CD4-positive, alpha-beta T cell treated with Interferon alpha-2 for 1 hour (primary cell): ENCODE results near the gene CSN2.
"Not testable (repeated sequence)": the region's sequence is repeated elsewhere in the genome, so short reads cannot be mapped to it uniquely, and the experiment has no call there.

Experiments used
- DNase-seq, 2 donors: peaks; one replicate each; pipeline ENCODE4 v3.0.0-alpha.2; 2020 to 2022

CSN2 gene, protein sequence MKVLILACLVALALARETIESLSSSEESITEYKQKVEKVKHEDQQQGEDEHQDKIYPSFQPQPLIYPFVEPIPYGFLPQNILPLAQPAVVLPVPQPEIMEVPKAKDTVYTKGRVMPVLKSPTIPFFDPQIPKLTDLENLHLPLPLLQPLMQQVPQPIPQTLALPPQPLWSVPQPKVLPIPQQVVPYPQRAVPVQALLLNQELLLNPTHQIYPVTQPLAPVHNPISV

DNA sequence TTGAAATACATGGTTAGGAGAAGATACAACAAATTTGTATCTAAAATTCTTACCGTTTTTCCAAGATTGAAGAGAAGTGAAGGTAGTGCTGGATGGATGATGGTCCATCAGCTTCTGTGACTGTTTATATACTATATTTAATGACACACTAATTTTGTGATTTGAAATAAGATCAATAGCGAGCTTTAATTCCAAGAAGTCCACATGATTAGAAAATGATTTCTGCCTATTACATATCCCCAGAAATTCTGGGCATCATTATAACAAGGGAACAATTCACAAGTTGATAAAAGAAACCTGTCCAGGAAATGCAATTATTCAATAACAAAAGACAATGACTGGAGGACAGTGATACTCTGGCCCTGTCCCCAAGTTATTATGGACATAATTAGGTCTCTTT is at the start of gene CSN2:
TSS of gene CSN2 (minus strand) at position 101 of the 400 bp plus-strand sequence. CDS start 4,733 bp downstream, outside the sequence.
- no peak for DNase-seq

DNA sequence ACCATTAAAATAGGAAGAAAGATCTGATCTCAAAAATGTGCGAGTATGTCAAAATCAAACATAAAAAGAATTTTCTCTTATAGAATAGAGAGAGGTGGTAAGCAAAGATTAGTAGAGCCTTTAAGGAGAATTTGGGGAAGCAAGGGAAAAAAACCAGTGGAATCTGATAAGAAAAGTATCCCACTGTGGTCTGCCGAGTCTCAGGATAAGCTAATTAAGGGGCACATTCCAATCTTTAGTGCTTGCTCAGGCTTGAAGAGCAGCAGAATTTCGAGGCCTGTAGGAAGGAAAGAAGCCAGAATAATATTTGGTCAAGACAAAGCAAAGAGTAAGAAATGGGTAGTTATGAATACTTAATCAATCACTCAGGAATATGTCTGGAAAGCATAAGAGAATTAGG is 43.2 kb upstream of the CSN2 start:
- no peak for DNase-seq

DNA sequence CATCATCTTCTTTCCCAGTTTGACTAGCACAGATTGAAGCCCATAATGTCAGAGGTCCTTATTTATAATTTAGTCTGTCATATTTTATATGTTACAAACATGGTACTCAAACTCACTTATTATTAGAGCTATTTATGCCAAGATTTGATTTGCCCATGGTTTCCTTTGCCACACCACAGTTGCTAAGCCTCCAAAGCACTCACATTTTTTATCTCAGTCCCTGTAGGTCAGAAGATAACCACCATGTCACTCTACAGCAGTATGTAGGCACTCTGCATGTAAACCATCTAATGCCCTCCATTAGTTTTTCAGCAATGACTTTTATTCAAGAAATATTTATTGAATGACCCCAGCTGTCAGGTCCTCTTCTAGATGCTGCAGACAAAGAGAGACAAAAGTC is 37.0 kb upstream of the CSN2 start:
- DNase-seq, result no peak

DNA sequence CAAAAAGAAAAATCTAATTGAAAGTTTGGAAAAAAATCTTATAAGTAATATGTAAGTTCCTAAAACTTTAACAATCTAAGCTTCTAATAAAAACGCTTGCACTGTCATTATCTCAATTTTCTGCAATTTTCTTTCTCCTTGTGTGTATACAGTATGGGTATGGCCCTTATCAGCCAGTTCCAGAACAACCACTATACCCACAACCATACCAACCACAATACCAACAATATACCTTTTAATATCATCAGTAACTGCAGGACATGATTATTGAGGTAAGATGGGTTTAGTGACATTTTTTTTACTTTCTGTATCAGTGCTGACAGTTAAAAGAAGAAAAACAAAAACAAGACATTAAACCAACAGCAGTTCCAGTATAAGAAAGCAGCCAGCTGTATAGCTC is 35.2 kb upstream of the CSN2 start:
- no peak for DNase-seq

DNA sequence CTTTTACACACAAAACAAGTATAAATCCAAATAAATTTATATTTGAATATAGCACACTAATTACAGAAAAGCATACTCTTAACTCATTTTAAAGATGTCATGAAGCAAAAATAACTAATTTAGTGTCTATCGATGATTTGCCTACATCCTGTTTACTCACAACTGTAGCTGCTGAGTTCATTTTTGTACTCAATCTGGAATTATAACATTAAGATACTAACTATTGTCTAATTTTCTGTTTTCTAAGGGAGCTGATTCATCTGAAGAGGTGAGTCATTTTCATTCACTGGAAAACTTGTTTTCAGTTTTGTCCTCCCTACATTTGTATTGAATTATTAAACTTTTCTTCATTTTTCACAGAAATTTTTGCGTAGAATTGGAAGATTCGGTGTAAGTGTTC is 33.9 kb upstream of the CSN2 start:
- no peak for DNase-seq

DNA sequence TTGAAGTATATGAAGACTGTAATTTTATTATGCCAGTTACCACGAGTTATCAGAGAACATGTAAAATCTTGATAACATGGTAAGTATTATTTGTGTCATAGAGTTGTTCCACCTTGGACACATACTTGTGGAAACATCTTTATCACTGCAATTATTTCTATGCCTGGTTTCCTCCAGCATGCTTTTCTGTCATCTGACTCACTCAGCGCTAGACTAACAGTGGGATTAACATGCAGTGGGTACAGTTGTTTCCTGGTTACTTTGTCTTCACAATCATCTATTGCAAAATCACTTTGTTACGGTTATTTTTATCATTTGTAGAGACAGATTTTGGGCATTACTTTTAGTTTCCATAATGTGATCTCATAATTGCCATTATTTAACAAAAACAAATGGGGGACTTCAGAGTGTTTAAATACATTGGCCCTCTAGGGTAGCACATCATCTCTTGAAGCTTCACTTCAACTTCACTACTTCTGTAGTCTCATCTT is 30.0 kb upstream of the CSN2 start, which contains the start of gene STATH:
TSS of gene STATH (plus strand) at position 441 of the 491 bp plus-strand sequence. CDS start 2,472 bp downstream, outside the sequence.
- DNase-seq, result no peak

DNA sequence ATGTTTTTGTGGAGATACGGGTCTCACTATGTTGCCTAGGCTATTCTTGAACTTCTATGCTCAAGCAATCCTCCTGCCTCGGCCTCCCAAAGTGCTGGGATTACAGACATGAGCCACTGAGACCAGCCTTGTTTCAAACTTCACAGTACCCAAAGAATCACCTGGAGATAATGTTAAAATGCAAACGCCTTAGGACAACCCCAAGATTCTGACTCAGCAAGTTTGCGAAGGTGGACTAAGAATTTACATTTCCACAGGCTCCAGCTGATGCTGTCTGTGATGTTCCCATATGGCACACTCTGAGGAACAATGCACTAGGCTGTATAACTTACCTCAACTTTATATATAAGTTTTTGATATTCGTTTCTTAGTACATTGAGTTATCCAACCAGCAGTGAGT is 29.3 kb upstream of the CSN2 start:
- no peak for DNase-seq

DNA sequence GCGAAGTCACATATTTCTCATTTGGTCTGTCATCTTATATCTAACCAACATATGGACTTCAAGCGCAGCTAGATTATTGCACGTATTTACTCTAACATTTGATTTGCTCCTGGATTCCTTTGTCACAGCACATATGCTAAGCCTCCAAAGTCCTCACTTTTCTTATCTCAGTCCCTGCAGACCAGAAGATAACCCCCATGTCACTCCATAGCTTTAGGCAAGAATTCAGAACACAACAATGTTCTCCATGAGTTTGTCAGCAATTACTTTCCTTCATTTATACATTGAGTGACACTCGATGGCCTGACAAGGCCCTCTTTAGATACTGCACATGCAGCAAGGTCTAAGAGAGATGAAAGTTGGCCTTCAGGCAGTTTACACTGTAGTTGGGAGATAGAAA is 25.5 kb upstream of the CSN2 start:
- no peak for DNase-seq

DNA sequence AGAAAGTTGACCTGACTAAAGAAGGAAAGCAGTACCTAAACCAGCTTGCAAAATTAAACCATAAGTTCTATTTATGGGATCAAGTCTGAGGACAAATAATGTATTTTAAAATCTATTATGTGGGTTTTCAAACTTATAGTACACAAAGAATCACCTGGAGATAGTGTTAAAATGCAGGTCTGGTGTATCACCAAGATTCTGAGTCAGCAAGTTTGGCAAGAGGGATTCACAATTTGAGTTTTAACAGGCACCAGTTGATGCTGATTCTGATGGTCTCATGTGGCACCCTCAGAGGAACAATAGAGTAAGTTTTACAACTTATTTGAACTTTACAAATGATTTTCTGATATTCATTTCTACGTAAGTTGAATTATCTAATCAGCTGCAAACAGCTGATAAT is 21.1 kb upstream of the CSN2 start:
- DNase-seq, result no peak

DNA sequence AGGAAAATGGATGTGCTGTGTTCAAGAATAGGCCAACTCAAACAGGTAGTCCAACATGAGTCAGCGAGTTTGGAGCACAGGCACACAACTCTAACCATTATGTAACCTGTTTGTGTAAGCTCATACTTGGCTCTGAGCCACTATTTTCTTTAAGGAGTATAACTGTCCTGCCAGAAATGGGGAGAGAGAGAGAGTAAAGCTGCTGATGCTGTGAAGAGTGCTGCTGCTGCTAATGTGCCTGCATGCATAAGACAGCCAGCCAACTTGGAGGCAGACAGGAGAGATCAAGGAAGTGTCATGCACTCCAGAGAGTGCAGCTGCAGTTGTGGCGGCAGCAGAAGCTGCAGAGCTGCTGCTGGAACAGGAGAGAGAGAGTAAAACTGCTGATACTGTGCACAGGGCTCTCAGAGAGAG is 18.5 kb upstream of the CSN2 start:
- DNase-seq, result no peak

DNA sequence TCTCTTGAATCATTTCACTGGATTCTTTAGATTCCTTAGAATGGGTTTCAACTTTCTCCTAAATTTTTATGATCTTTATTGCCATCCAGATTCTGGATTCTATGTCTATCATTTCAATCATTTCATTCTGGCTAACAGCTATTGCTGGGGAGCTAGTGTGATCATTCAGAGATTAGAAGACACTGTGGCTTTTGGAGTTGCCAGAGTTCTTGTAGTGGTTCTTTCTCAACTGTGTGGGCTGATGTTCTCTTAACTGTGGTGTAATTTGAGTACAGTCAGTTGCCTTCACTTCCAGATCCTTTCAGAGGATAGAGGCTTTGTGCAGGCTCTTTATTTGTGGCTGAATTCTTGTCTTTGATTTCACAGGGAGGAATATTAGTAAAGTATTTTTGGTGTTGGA is 12.1 kb upstream of the CSN2 start:
- no peak for DNase-seq

DNA sequence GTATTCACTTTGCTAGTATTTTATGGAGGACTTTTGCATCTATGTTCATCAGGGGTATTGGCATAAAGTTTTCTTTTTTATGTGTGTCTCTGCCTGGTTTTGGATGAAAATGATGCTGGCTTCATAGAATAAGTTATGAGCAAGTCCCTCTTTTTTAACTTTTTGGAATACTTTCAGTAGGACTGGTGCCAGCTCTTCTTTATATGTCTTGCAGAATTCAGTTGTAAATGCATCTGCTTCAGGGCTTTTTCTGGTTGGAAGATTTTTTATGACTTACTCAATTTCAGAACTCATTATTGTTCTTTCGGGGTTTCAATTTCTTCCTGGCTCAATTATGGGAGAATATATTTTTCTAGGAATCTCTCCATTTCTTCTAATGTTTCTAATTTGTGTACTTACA is 9.1 kb upstream of the CSN2 start:
- DNase-seq, result no peak

DNA sequence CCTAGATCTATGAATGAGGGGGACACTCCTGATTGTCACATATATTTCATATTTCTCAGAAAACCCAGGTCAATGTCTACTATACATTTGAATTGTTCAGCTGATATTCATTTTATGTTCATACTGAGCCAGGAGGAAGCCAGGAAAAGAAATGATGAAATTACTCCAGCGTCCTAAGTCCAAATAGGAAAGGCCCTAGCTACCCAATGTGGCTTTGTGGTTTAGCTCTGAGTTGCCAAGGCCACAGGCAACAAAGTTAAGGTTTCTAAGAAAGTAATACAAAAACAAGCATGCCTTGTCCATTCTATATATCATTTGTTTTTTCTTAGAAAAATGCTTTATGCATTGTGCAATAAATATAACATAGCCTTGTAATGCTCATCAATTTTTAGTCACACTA is 4.5 kb upstream of the CSN2 start:
- DNase-seq, result no peak

DNA sequence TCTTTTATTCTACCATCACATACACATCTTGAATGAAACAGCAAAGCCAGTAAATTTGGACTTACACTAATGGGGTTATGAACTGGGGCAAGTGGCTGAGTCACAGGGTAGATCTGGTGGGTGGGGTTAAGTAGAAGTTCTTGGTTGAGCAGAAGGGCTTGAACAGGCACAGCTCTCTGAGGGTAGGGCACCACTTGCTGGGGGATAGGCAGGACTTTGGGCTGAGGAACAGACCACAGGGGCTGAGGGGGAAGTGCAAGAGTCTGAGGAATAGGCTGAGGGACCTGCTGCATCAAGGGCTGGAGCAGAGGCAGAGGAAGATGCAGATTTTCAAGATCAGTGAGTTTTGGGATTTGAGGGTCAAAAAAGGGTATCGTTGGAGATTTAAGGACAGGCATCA is 8.3 kb downstream of the CSN2 start:
- DNase-seq, result no peak

DNA sequence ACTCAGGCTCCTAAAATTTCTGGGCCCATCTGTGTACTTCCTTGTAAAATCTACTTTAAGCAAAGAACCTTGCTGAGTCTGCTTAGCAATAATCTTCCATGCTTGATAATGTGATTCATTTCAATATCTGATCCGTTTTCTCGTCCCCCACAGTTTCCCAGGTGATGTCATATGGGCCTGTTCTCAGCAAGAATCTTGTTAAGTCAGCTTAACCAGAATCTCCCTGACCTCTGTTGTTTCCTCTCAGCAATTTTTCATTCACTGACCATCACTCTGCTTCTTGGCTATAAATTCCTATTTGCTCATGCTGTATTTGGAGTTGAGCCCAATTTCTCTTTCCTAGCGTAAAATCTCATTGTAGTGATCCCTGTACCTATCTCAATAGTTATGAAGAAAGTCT is 13.9 kb downstream of the CSN2 start:
- no peak for DNase-seq

DNA sequence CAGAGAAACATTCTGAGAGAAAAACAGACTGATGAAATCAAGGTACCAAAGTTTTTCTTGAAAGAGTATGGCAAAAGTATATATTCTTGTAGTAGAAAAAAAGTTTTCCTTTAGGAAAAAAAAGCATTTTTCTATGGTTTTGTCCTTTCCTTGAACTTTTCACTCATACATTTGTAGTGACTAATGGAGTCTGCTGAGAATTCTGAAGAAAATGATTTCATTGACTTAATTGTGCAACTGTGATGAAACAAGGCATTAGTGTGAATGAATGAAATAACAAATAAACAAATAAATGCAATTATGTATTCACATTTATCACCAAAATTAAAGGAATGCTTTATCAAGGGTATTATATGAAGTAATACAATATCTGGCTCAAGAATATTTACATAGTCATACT is 29.0 kb downstream of the CSN2 start:
- DNase-seq, result no peak

DNA sequence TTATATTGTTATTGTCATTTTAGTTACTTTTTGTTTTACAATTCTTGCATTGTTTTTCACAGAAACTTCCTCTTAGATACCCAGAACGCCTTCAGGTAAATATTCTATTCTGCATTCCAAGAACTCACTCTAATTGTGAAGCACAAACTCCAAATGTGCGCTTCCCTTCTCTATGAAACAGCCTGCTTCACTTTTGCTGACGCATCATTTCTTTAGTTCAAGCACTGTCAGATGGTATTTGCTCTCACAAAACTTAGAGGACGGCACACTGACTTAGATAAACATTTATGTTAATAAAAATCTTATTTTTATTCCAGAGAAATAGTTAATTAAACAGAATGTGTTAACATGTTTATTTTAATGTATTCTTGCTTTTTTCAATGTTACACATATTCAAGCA is 31.4 kb downstream of the CSN2 start:
- no peak for DNase-seq

DNA sequence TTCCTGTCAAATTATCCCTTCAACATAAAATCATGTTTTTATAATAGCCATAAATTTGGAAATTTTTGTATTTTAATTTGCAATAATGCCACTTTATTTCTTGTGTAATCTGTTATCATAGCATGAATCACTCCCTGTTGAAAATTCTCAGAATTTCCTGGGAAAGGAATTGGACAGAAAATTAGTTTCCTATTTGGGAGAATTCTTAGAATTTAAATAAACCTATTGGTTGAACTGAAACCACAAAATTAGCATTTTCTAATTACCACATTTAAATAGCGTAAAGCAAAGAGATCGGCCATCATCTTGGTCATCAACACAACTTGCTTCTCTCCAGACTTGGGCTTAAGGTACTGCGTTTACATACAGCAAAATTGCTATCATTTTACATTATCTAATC is 34.8 kb downstream of the CSN2 start, which contains the start of gene CSN1S1:
TSS of gene CSN1S1 (plus strand) at position 301 of the 400 bp plus-strand sequence. CDS start 1,488 bp downstream, outside the sequence.
- no peak for DNase-seq

DNA sequence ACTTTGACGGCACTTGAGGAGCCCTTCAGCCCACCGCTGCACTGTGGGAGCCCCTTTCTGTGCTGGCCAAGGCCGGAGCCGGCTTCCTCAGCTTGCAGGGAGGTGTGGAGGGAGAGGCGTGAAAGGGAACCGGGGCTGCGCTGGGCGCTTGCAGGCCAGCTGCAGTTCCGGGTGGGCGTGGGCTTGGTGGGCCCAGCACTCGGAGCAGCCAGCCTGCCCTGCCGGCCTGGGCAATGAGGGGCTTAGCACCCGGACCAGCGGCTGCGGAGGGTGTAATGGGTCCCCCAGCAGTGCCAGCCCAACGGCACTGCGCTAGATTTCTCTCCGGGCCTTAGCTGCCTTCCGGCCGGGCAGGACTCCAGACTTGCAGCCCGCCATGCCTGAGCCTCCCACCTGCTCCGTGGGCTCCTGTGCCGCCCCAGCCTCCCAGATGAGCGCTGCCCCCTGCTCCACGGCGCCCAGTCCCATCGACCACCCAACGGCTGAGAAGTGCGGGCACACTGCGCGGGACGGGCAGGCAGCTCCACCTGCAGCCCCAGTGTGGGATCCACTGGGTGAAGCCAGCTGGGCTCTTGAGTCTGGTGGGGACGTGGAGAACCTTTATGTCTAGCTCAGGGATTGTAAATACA is 41.6 kb downstream of the CSN2 start:
- not testable (repeated sequence) for DNase-seq

DNA sequence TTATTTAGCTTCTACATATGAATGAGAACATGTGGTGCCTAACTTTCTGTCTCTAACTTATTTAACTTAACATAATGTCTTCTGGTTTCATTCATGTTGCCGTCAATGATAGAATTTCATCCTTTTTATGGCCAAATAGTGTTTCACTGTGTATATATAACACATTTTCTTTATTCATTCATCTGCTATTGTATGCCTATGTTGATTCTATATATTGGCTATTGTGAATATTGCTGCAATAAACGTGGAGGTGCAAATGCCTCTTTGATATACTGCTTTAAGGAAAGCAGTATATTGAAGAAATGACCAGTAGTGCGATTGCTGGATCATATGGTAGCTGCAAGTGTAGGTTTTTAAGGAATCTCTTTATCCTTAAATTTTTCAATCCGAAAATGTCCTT is 44.7 kb downstream of the CSN2 start:
- no peak for DNase-seq

DNA sequence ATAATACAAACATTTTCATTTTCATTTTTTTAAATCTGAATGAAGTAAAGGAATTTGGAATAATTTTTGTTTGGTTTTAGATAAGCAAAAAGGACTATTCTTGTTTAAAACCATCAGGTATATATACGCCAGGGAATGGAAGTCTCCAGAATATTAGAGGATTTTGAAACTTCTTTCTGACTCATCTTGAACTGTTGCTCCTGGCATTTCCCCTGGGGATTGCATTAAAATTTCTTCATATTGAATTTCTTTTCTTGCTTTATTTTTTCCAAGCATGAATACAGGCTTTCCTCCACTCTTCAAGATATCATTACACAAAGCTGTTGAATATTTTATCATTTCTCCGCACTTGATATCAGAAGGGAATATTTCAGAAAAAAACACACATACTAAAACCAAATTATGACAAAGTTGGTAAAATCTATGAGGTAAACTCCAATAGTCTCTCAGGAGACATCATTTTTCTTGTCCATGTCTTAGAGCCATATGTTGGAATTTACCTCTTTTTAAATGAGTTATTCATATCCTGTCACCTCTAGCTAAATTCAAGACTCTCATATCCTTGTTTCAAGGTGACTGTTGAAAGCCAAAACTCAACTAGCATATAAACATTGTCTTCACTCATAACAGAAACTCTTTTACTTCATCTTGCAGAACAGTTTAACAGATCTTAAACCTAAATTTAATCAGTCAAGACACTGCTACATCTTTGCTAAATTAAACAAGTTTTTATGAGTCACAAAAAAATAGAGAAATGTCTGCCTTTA is 55.3 kb downstream of the CSN2 start:
- no peak for DNase-seq

DNA sequence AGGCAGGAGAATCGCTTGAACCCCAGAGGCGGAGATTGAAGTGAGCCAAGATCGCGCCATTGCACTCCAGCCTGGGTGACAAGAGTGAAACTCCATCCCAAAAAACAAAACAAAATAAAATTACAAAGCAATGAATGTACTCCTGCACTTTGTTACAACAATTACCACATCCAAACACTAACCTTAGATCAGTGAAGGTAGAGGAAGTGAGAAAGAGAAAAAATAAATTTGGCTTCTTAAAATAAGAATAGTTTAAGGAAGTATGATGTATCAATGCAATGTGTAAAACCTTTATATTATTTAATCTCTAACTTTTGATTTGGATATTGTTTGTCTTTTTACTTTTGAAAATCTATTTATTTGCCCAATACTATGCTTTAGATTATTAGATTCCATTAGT is 56.3 kb downstream of the CSN2 start:
- no peak for DNase-seq

DNA sequence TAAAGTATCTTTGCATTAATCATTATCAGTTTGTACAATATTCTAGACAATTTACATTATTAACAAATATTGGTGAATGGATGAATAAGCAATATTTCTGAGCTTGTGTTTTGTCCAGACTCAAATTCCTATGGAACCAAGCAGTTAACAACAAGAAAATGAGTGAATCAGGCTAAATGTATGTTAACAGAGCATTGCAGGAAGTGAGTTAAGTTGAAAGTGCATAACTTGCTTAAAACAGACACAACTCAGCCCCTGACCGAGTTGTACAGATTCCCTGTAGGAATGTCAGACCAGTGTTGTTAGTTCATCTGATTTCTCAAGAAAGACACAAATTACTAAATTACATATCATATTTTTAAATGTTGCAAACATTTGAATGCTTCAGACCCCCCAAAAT is 58.4 kb downstream of the CSN2 start:
- DNase-seq, result no peak
